ENCODE data around the gene DHX30. TPM values are rescaled to one million over a fixed set of nuclear protein-coding genes. Genes with fewer than 3 reads are reported as not detected.

The DHX30 gene
- polyA plus RNA-seq, 1 donor from 2014 or later = 33.5 TPM

GRCh38 chr3:47899495-47900108 is 96.7 kb downstream of the DHX30 start:
- no peak overlapping the region for H3K4me3 Mint-ChIP-seq
- no peak overlapping the region for H3K27ac Mint-ChIP-seq
- H3K27me3 Mint-ChIP-seq = no peaks in the 10 kb centered on the region
- H3K36me3 Mint-ChIP-seq = peaks cover 9% of the 10 kb centered on the region
- H3K4me1 Mint-ChIP-seq = peaks cover 0 to 4% (median 0%) of the 10 kb centered on the region in 3 donors
- H3K9me3 Mint-ChIP-seq = no peaks in the 10 kb centered on the region

Other genes starting within 250 kb of the DHX30 start
- gene CSPG5, start 224.3 kb upstream of the DHX30 start, polyA plus RNA-seq = 0.41 TPM
- 106 TPM for gene SMARCC1, start 21.2 kb upstream of the DHX30 start, polyA plus RNA-seq
- gene MAP4, start 213.3 kb downstream of the DHX30 start, polyA plus RNA-seq = 55.0 TPM